K562 (cell line): ENCODE data around the gene TMCO4. TPM values are rescaled to one million over a fixed set of nuclear protein-coding genes. Genes with fewer than 3 reads are reported as not detected.

Source experiments
- ATAC-seq: fragments of 200-7000 bp; cut with Tn5 transposase; 3 replicates; pipeline ENCODE4 v1.9.1; 2020; ENCODE audit warnings: moderate library complexity
- BruUV-seq: library from RNA; stranded (reverse); fragments of 400-500 nt; replicated peaks from 2 replicates; lab custom pipeline; 2021; lab: Mats Ljungman, UMichigan
- CTCF ChIA-PET: fragments of 300-600 bp; formaldehyde crosslinking; extraction: SDS; loops from one replicate; lab custom pipeline; 2021; ENCODE audit warnings: low intra/inter-chr PET ratio; lab: Yijun Ruan, JAX
- POLR2A ChIA-PET: fragments of 300-600, 350-650 bp; sonication (Branson Sonifier 250); formaldehyde crosslinking; extraction: SDS; loops from one replicate; lab custom pipeline; 2021; ENCODE audit warnings: antibody characterized with exemption, inconsistent platforms; lab: Yijun Ruan, JAX
- DNase-seq, 4 experiments: peaks; one replicate each; pipeline versions ENCODE4 v3.0.0 to v3.0.0-alpha.2; 2011 to 2018; ENCODE audit warnings: low spot score in 3 of 4, mixed read lengths in 3 of 4; ENCODE audit errors: extremely low read depth in 1 of 4
- FAIRE-seq: peaks from 2 replicates; lab custom pipeline; 2011; peaks lifted over from hg19 to GRCh38; lab: Jason Lieb, UNC
- H2AFZ ChIP-seq: 2 replicates; pipeline ENCODE4 v1.6.0; 2011; ENCODE audit warnings: low read depth, low read length, control low read depth, inconsistent platforms
- H3K27ac ChIP-seq: fragments of 200-600 bp; 3 replicates; pipeline ENCODE4 v1.8.0; 2011; ENCODE audit warnings: low read depth, mild to moderate bottlenecking, control low read depth, inconsistent platforms, low read length, moderate library complexity, mixed read lengths; ENCODE audit errors: extremely low read depth
- H3K27me3 ChIP-seq, 2 experiments: fragments of 300-600 bp in 1 of 2; 2 replicates in 1 of 2; 3 replicates in 1 of 2; pipeline versions ENCODE4 v1.6.0 to v1.8.0; 2011; ENCODE audit warnings: inconsistent platforms in 2 of 2, low read length in 2 of 2, mild to moderate bottlenecking in 1 of 2, mixed read lengths in 1 of 2, moderate library complexity in 1 of 2; ENCODE audit not compliant: control insufficient read depth in 2 of 2, insufficient read depth in 2 of 2
- H3K36me3 ChIP-seq: fragments of 300-600 bp; 3 replicates; pipeline ENCODE4 v1.8.0; 2011; ENCODE audit warnings: mild to moderate bottlenecking, low read length, inconsistent platforms; ENCODE audit not compliant: control insufficient read depth, insufficient read depth
- H3K4me1 ChIP-seq, 2 experiments: fragments of 200-600 bp in 1 of 2; replicated peaks in 1 of 2; 2 replicates in 1 of 2; 3 replicates in 1 of 2; pipeline versions ENCODE4 v1.5.1 to v1.8.0; 2011; ENCODE audit warnings: inconsistent platforms in 2 of 2, low read length in 2 of 2, mild to moderate bottlenecking in 1 of 2, mixed read lengths in 1 of 2, moderate library complexity in 1 of 2; ENCODE audit not compliant: control insufficient read depth in 2 of 2, insufficient read depth in 2 of 2
- H3K4me2 ChIP-seq: 2 replicates; pipeline ENCODE4 v1.6.1; 2011; ENCODE audit warnings: low read length, control low read depth, inconsistent platforms, mixed read lengths; ENCODE audit not compliant: insufficient read depth
- H3K4me3 ChIP-seq: fragments of 200-600 bp; sonication (generic), shearing (Covaris generic); 2 replicates; pipeline ENCODE4 v1.5.1; 2016; ENCODE audit warnings: control low read depth, inconsistent platforms
- H3K79me2 ChIP-seq: fragments of 200-600 bp; 3 replicates; pipeline ENCODE4 v1.8.0; 2011; ENCODE audit warnings: low read length, inconsistent platforms; ENCODE audit not compliant: control insufficient read depth, insufficient read depth
- H3K9ac ChIP-seq, 2 experiments: 2 replicates each; pipeline versions ENCODE4 v1.6.0 to v1.6.1; 2011; ENCODE audit warnings: low read depth in 2 of 2, low read length in 2 of 2, control low read depth in 1 of 2, inconsistent platforms in 1 of 2, mild to moderate bottlenecking in 1 of 2, mixed read lengths in 1 of 2; ENCODE audit not compliant: insufficient read depth in 1 of 2
- H3K9me1 ChIP-seq: one replicate; pipeline ENCODE4 v1.6.0; 2011; ENCODE audit warnings: inconsistent platforms, mild to moderate bottlenecking, low read length, moderate library complexity; ENCODE audit not compliant: control insufficient read depth, insufficient read depth
- H3K9me3 ChIP-seq: replicated peaks from 2 replicates; pipeline ENCODE4 v1.5.1; 2011; ENCODE audit warnings: low read depth, low read length, inconsistent platforms; ENCODE audit not compliant: control insufficient read depth, insufficient read depth
- H4K20me1 ChIP-seq: replicated peaks from 2 replicates; pipeline ENCODE4 v1.6.1; 2011; ENCODE audit warnings: low read length, inconsistent platforms, mixed read lengths; ENCODE audit not compliant: control insufficient read depth, insufficient read depth
- DACH1 ChIP-seq: fragments of 450-650 bp; IDR thresholded peaks from 2 replicates; pipeline ENCODE4 v1.6.1; 2018; ENCODE audit not compliant: partially characterized antibody
- DNMT1 ChIP-seq: fragments of 450-650 bp; IDR thresholded peaks from 2 replicates; pipeline ENCODE4 v1.6.1; 2016; ENCODE audit warnings: antibody characterized with exemption, mild to moderate bottlenecking
- FIP1L1 ChIP-seq: fragments of 200-400 bp; formaldehyde crosslinking; IDR thresholded peaks from 2 replicates; pipeline ENCODE4 v1.6.1; 2018; ENCODE audit warnings: mild to moderate bottlenecking, low read depth, low read length; ENCODE audit not compliant: poor library complexity, severe bottlenecking
- PHTF2 ChIP-seq: fragments of 250-450 bp; sonication (Bioruptor Pico); IDR thresholded peaks from 2 replicates; pipeline ENCODE4 v1.5.0; 2021; ENCODE audit warnings: mild to moderate bottlenecking
- POLR2G ChIP-seq: fragments of 200-400 bp; formaldehyde crosslinking; IDR thresholded peaks from 2 replicates; pipeline ENCODE4 v1.6.1; 2017; ENCODE audit warnings: low read depth, mild to moderate bottlenecking, antibody characterized with exemption, low read length, moderate library complexity
- RREB1 ChIP-seq: fragments of 250-450 bp; sonication (Bioruptor Pico); IDR thresholded peaks from 2 replicates; pipeline ENCODE4 v1.4.0; 2020
- ZBTB7A ChIP-seq: IDR thresholded peaks from 2 replicates; pipeline ENCODE4 v1.6.1; 2011; ENCODE audit warnings: low read depth, mild to moderate bottlenecking, low read length, moderate library complexity, borderline replicate concordance; ENCODE audit not compliant: control insufficient read depth
- ZNF197 ChIP-seq: fragments of 200-800 bp; sonication (Bioruptor generic); IDR thresholded peaks from 2 replicates; pipeline ENCODE4 v1.6.1; 2016; ENCODE audit warnings: low read depth, missing genetic modification characterization, missing compliant biosample characterization
- WGBS: fragments of 100-300 bp; shearing (Covaris generic); methylation state at CpG from one replicate; pipeline ENCODE4 v1.1.6; 2016; ENCODE audit warnings: low coverage, mixed read lengths; ENCODE audit not compliant: insufficient coverage; ENCODE audit errors: missing lambda C conversion rate; 5-methylcytosine and 5-hydroxymethylcytosine counted together
- in situ Hi-C: fragments of 300-500 bp; cut with MboI; formaldehyde crosslinking; loops from 4 replicates; pipeline ENCODE4 v1.15.0; 2018; ENCODE audit warnings: inconsistent platforms, mixed read lengths
- intact Hi-C: fragments of 100-400 bp; cut with micrococcal nuclease; formaldehyde crosslinking; loops from 2 replicates; pipeline ENCODE4 v1.14.2; 2022
- polyA plus RNA-seq, 8 experiments: library from polyadenylated mRNA; depleted of rRNA in 4 of 8; stranded (reverse) in 5 of 8; unstranded in 3 of 8; fragments of >200 nt; fragmentation: Nextera tagmentation in 2 of 8; fragmentation: Illumina TruSeq in 1 of 8; extraction: Ambion mirVana in 2 of 8; extraction: Trizol in 1 of 8; gene quantifications; 2 replicates each; pipeline versions ENCODE4 v1.2.1 to v1.2.3, GENCODE V29; 2011 to 2014; ENCODE audit warnings: inconsistent platforms in 1 of 8, missing spikeins in 1 of 8
- total RNA-seq, 7 experiments: library from RNA; depleted of rRNA in 6 of 7; stranded (reverse); fragments of >200 nt in 6 of 7; fragmentation: Illumina TruSeq in 2 of 7; extraction: Trizol in 2 of 7; gene quantifications; 2 replicates each; pipeline versions ENCODE4 v1.2.1 to v1.2.3, GENCODE V29; 2011 to 2021; ENCODE audit warnings: low replicate concordance in 1 of 7

The TMCO4 gene
- total and polyA plus RNA-seq, 9 of the 15 experiments (the other 6 are each of a cell fraction or from before 2014, with no cell fraction given), result 0.06 to 2.1 (median 1.2) TPM

GRCh38 chr1:19645411-19646251 lies 154.1 kb downstream of the TMCO4 start:
- CTCF ChIA-PET, result no interaction called here
- Histone ChIP-seq H3K9ac (peak overlapping the region in 1 of 2 experiments; percentile 36; a peak in 1 of 4 replicates), H3K9me1 (no peaks in the 10 kb centered on the region), H3K4me1 (peaks cover under 1 to 36% of the 10 kb centered on the region in 2 experiments; a peak in 3 of 5 replicates), H3K27me3 (peaks cover 16 to 39% of the 10 kb centered on the region in 2 experiments; a peak in 4 of 5 replicates), H3K4me2 (no peak overlapping the region), H4K20me1 (peaks cover 3% of the 10 kb centered on the region; the same call in 1 of the 2 replicates), H2AFZ (no peak overlapping the region), H3K9me3 (no peaks in the 10 kb centered on the region), H3K79me2 (no peaks in the 10 kb centered on the region), H3K36me3 (no peaks in the 10 kb centered on the region), H3K4me3 (no peak overlapping the region), H3K27ac (no peak overlapping the region)
- ATAC-seq, result no peak
- no peak for DNase-seq
- WGBS, result 53% methylated on average over 29 of the region's 30 CpGs
- intact Hi-C loops, result loop anchor here (5.0 to 10.0 kb wide), 2 partner anchors 158 to 181 kb away; partner anchors contain the start of gene CAPZB
- FAIRE-seq, result no peak
- in situ Hi-C loops, result no loop called here
- no TSS peak for BruUV-seq
- peak; percentile 16 for TF ChIP-seq FIP1L1
- no peak for TF ChIP-seq POLR2G
- TF ChIP-seq RREB1 (CRISPR knock-in tag), result no peak
- TF ChIP-seq ZNF197 (CRISPR knock-in tag), result no peak
- TF ChIP-seq ZBTB7A, result 0 out of 2 replicates have a peak, but pooled peaks have one; percentile 3
- TF ChIP-seq PHTF2 (CRISPR knock-in tag), result no peak
- TF ChIP-seq DNMT1, result no peak
- no peak for TF ChIP-seq DACH1
- POLR2A ChIA-PET, result interaction anchor here (0.6 to 1.1 kb wide), 4 partner anchors 7 to 254 kb away, joined by 3 to 4 read pairs (median 3); no protein-coding TSS in a partner anchor
